K562 (cell line): ENCODE measurements around the gene CFAP251. TPM values are rescaled to one million over a fixed set of nuclear protein-coding genes. Genes with fewer than 3 reads are reported as not detected.
A peak's percentile ranks its signal among the peaks of the same experiment; 100 is the strongest.
"Not testable (repeated sequence)": the region's sequence is repeated elsewhere in the genome, so short reads cannot be mapped to it uniquely, and the experiment has no call there.

Source experiments
- ATAC-seq: fragments of 200-7000 bp; cut with Tn5 transposase; 3 replicates; pipeline ENCODE4 v1.9.1; 2020; ENCODE audit warnings: moderate library complexity
- BruUV-seq: library from RNA; stranded (reverse); fragments of 400-500 nt; replicated peaks from 2 replicates; lab custom pipeline; 2021; lab: Mats Ljungman, UMichigan
- CTCF ChIA-PET: fragments of 300-600 bp; formaldehyde crosslinking; extraction: SDS; loops from one replicate; lab custom pipeline; 2021; ENCODE audit warnings: low intra/inter-chr PET ratio; lab: Yijun Ruan, JAX
- POLR2A ChIA-PET: fragments of 300-600, 350-650 bp; sonication (Branson Sonifier 250); formaldehyde crosslinking; extraction: SDS; loops from one replicate; lab custom pipeline; 2021; ENCODE audit warnings: antibody characterized with exemption, inconsistent platforms; lab: Yijun Ruan, JAX
- DNase-seq, 4 experiments: peaks; one replicate each; pipeline versions ENCODE4 v3.0.0 to v3.0.0-alpha.2; 2011 to 2018; ENCODE audit warnings: low spot score in 3 of 4, mixed read lengths in 3 of 4; ENCODE audit errors: extremely low read depth in 1 of 4
- FAIRE-seq: peaks from 2 replicates; lab custom pipeline; 2011; peaks lifted over from hg19 to GRCh38; lab: Jason Lieb, UNC
- H2AFZ ChIP-seq: 2 replicates; pipeline ENCODE4 v1.6.0; 2011; ENCODE audit warnings: low read depth, low read length, control low read depth, inconsistent platforms
- H3K27ac ChIP-seq: fragments of 200-600 bp; 3 replicates; pipeline ENCODE4 v1.8.0; 2011; ENCODE audit warnings: low read depth, mild to moderate bottlenecking, control low read depth, inconsistent platforms, low read length, moderate library complexity, mixed read lengths; ENCODE audit errors: extremely low read depth
- H3K27me3 ChIP-seq, 2 experiments: fragments of 300-600 bp in 1 of 2; 2 replicates in 1 of 2; 3 replicates in 1 of 2; pipeline versions ENCODE4 v1.6.0 to v1.8.0; 2011; ENCODE audit warnings: inconsistent platforms in 2 of 2, low read length in 2 of 2, mild to moderate bottlenecking in 1 of 2, mixed read lengths in 1 of 2, moderate library complexity in 1 of 2; ENCODE audit not compliant: control insufficient read depth in 2 of 2, insufficient read depth in 2 of 2
- H3K36me3 ChIP-seq: fragments of 300-600 bp; 3 replicates; pipeline ENCODE4 v1.8.0; 2011; ENCODE audit warnings: mild to moderate bottlenecking, low read length, inconsistent platforms; ENCODE audit not compliant: control insufficient read depth, insufficient read depth
- H3K4me1 ChIP-seq, 2 experiments: fragments of 200-600 bp in 1 of 2; replicated peaks in 1 of 2; 2 replicates in 1 of 2; 3 replicates in 1 of 2; pipeline versions ENCODE4 v1.5.1 to v1.8.0; 2011; ENCODE audit warnings: inconsistent platforms in 2 of 2, low read length in 2 of 2, mild to moderate bottlenecking in 1 of 2, mixed read lengths in 1 of 2, moderate library complexity in 1 of 2; ENCODE audit not compliant: control insufficient read depth in 2 of 2, insufficient read depth in 2 of 2
- H3K4me2 ChIP-seq: 2 replicates; pipeline ENCODE4 v1.6.1; 2011; ENCODE audit warnings: low read length, control low read depth, inconsistent platforms, mixed read lengths; ENCODE audit not compliant: insufficient read depth
- H3K4me3 ChIP-seq: fragments of 200-600 bp; sonication (generic), shearing (Covaris generic); 2 replicates; pipeline ENCODE4 v1.5.1; 2016; ENCODE audit warnings: control low read depth, inconsistent platforms
- H3K79me2 ChIP-seq: fragments of 200-600 bp; 3 replicates; pipeline ENCODE4 v1.8.0; 2011; ENCODE audit warnings: low read length, inconsistent platforms; ENCODE audit not compliant: control insufficient read depth, insufficient read depth
- H3K9ac ChIP-seq, 2 experiments: 2 replicates each; pipeline versions ENCODE4 v1.6.0 to v1.6.1; 2011; ENCODE audit warnings: low read depth in 2 of 2, low read length in 2 of 2, control low read depth in 1 of 2, inconsistent platforms in 1 of 2, mild to moderate bottlenecking in 1 of 2, mixed read lengths in 1 of 2; ENCODE audit not compliant: insufficient read depth in 1 of 2
- H3K9me1 ChIP-seq: one replicate; pipeline ENCODE4 v1.6.0; 2011; ENCODE audit warnings: inconsistent platforms, mild to moderate bottlenecking, low read length, moderate library complexity; ENCODE audit not compliant: control insufficient read depth, insufficient read depth
- H3K9me3 ChIP-seq: replicated peaks from 2 replicates; pipeline ENCODE4 v1.5.1; 2011; ENCODE audit warnings: low read depth, low read length, inconsistent platforms; ENCODE audit not compliant: control insufficient read depth, insufficient read depth
- H4K20me1 ChIP-seq: replicated peaks from 2 replicates; pipeline ENCODE4 v1.6.1; 2011; ENCODE audit warnings: low read length, inconsistent platforms, mixed read lengths; ENCODE audit not compliant: control insufficient read depth, insufficient read depth
- CEBPB ChIP-seq: fragments of 450-650 bp; IDR thresholded peaks from 2 replicates; pipeline ENCODE4 v1.6.1; 2016; ENCODE audit warnings: missing genetic modification characterization, missing compliant biosample characterization
- CEBPG ChIP-seq, 3 experiments: fragments of 200-800 bp in 1 of 3; sonication (Bioruptor generic) in 1 of 3; sonication (generic) in 1 of 3; formaldehyde crosslinking in 1 of 3; IDR thresholded peaks in 2 of 3; conservative IDR thresholded peaks in 1 of 3; 2 replicates each; pipeline versions ENCODE4 v1.6.1 to v1.8.0; 2016 to 2022; ENCODE audit warnings: missing compliant biosample characterization in 2 of 3, missing genetic modification characterization in 2 of 3, mild to moderate bottlenecking in 1 of 3, missing genetic modification reagents in 1 of 3
- KHSRP ChIP-seq: fragments of 450-650 bp; IDR thresholded peaks from 2 replicates; pipeline ENCODE4 v1.6.1; 2017
- MCM3 ChIP-seq: fragments of 450-650 bp; IDR thresholded peaks from 2 replicates; pipeline ENCODE4 v1.6.1; 2016
- NFE2L1 ChIP-seq: fragments of 450-650 bp; IDR thresholded peaks from 2 replicates; pipeline ENCODE4 v1.6.1; 2016; ENCODE audit warnings: missing genetic modification characterization, low read depth, mild to moderate bottlenecking, missing compliant biosample characterization, moderate library complexity, borderline replicate concordance
- STAG1 ChIP-seq: sonication (generic); formaldehyde crosslinking; IDR thresholded peaks from 2 replicates; pipeline ENCODE4 v1.5.0; 2020; ENCODE audit warnings: missing genetic modification reagents, borderline replicate concordance
- STAT5B ChIP-seq: fragments of 250-450 bp; sonication (Bioruptor Pico); IDR thresholded peaks from 2 replicates; pipeline ENCODE4 v1.8.0; 2021; ENCODE audit warnings: mild to moderate bottlenecking, inconsistent platforms
- ZNF121 ChIP-seq: sonication (generic); formaldehyde crosslinking; conservative IDR thresholded peaks from 2 replicates; pipeline ENCODE4 v1.8.0; 2022; ENCODE audit warnings: missing genetic modification reagents
- ZNF717 ChIP-seq: fragments of 250-450 bp; sonication (Bioruptor Pico); IDR thresholded peaks from 2 replicates; pipeline ENCODE4 v1.5.0; 2021
- WGBS: fragments of 100-300 bp; shearing (Covaris generic); methylation state at CpG from one replicate; pipeline ENCODE4 v1.1.6; 2016; ENCODE audit warnings: low coverage, mixed read lengths; ENCODE audit not compliant: insufficient coverage; ENCODE audit errors: missing lambda C conversion rate; 5-methylcytosine and 5-hydroxymethylcytosine counted together
- in situ Hi-C: fragments of 300-500 bp; cut with MboI; formaldehyde crosslinking; loops from 4 replicates; pipeline ENCODE4 v1.15.0; 2018; ENCODE audit warnings: inconsistent platforms, mixed read lengths
- intact Hi-C: fragments of 100-400 bp; cut with micrococcal nuclease; formaldehyde crosslinking; loops from 2 replicates; pipeline ENCODE4 v1.14.2; 2022
- polyA plus RNA-seq, 8 experiments: library from polyadenylated mRNA; depleted of rRNA in 4 of 8; stranded (reverse) in 5 of 8; unstranded in 3 of 8; fragments of >200 nt; fragmentation: Nextera tagmentation in 2 of 8; fragmentation: Illumina TruSeq in 1 of 8; extraction: Ambion mirVana in 2 of 8; extraction: Trizol in 1 of 8; gene quantifications; 2 replicates each; pipeline versions ENCODE4 v1.2.1 to v1.2.3, GENCODE V29; 2011 to 2014; ENCODE audit warnings: inconsistent platforms in 1 of 8, missing spikeins in 1 of 8
- total RNA-seq, 7 experiments: library from RNA; depleted of rRNA in 6 of 7; stranded (reverse); fragments of >200 nt in 6 of 7; fragmentation: Illumina TruSeq in 2 of 7; extraction: Trizol in 2 of 7; gene quantifications; 2 replicates each; pipeline versions ENCODE4 v1.2.1 to v1.2.3, GENCODE V29; 2011 to 2021; ENCODE audit warnings: low replicate concordance in 1 of 7
- TF ChIP-seq, protein P1 (sequence below), 2 experiments: fragments of 150-350 bp in 1 of 2; IDR thresholded peaks; 2 replicates each; pipeline ENCODE4 v1.6.1; 2012 to 2016; ENCODE audit warnings: low read depth in 2 of 2, low read length in 2 of 2, mild to moderate bottlenecking in 1 of 2, moderate library complexity in 1 of 2
- TF ChIP-seq, protein P2 (sequence below): fragments of 200-800 bp; sonication (Bioruptor generic); IDR thresholded peaks from 2 replicates; pipeline ENCODE4 v1.6.1; 2017; ENCODE audit warnings: missing genetic modification characterization, missing compliant biosample characterization

The CFAP251 gene
- total and polyA plus RNA-seq, 9 of the 15 experiments (the other 6 are each of a cell fraction or from before 2014, with no cell fraction given) = 16.6 to 31.0 (median 19.1) TPM

DNA sequence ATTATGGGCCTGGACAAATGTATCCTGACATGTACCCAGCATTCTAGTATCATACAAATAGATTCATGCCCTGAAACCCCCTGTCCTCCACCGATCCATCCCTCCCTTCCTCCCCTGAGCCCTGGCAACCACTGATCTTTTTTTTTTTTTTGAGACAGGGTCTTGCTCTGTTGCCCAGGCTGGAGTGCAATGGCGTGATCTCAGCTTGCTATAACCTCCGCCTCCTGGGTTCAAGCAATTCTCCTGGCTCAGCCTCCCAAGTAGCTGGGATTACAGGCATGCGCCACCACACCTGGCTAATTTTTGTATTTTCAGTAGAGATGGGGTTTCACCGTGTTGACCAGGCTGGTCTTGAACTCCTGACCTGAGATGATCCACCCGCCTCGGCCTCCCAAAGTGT lies 11.2 kb downstream of the CFAP251 start:
- H3K9ac ChIP-seq, H3K9me1 ChIP-seq, H3K4me3 ChIP-seq, H3K9me3 ChIP-seq, FAIRE-seq, CTCF ChIA-PET, intact Hi-C loops, H3K4me2 ChIP-seq, BruUV-seq, H3K79me2 ChIP-seq, H3K27ac ChIP-seq, H3K36me3 ChIP-seq, H2AFZ ChIP-seq, H4K20me1 ChIP-seq, DNase-seq, ATAC-seq, H3K27me3 ChIP-seq, in situ Hi-C loops: not testable (repeated sequence)
- POLR2A ChIA-PET = interaction anchor here (0.8 to 1.0 kb wide), 2 partner anchors 13 to 512 kb away, joined by 3 read pairs; no protein-coding TSS in a partner anchor
- 87% methylated on average over 7 of the region's 7 CpGs for WGBS
- peaks cover 25 to 26% of the 10 kb centered on the region in 2 experiments for H3K4me1 ChIP-seq
- TF ChIP-seq ZNF121 (CRISPR knock-in tag) = peak; percentile 45

DNA sequence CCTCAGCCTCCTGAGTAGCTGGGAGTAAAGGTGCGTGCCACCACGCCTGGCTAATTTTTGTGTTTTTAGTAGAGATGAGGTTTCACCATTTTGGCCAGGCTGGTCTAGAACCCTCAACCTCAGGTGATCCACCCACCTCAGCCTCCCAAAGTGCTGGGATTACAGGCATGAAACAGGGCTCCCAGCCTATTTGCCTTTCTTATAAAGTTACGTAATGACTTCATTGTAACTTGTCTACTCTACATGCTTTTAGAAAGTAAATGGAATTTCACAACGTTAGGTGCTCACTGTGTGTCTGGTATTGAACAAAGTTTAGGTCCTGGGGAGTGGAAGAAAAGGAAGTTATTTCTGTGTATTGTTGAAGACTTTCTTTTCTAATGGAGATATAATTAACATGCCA lies 12.5 kb downstream of the CFAP251 start:
- ChIA-PET CTCF (no interaction called here), POLR2A (no interaction called here)
- Histone ChIP-seq H3K4me1 (peaks cover 35 to 37% of the 10 kb centered on the region in 2 experiments), H4K20me1 (no peaks in the 10 kb centered on the region), H3K27ac (no peak overlapping the region), H3K4me2 (no peak overlapping the region), H3K9me1 (no peaks in the 10 kb centered on the region), H3K9me3 (no peaks in the 10 kb centered on the region), H2AFZ (no peak overlapping the region), H3K36me3 (peaks cover 9% of the 10 kb centered on the region; the same call in 2 of the 3 replicates), H3K4me3 (no peak overlapping the region), H3K9ac (no peak overlapping the region), H3K27me3 (no peaks in the 10 kb centered on the region), H3K79me2 (peaks cover 19% of the 10 kb centered on the region)
- intact Hi-C loops = loop anchor here (5.0 kb wide), 1 partner anchor 91 kb away; the partner anchor contains the start of gene BCL7A
- 81% methylated on average over 4 of the region's 4 CpGs for WGBS
- DNase-seq (no peak), FAIRE-seq (no peak), ATAC-seq (no peak)
- no TSS peak for BruUV-seq
- in situ Hi-C loops = no loop called here
- TF ChIP-seq MCM3 = no peak
- TF ChIP-seq, protein P1, sequence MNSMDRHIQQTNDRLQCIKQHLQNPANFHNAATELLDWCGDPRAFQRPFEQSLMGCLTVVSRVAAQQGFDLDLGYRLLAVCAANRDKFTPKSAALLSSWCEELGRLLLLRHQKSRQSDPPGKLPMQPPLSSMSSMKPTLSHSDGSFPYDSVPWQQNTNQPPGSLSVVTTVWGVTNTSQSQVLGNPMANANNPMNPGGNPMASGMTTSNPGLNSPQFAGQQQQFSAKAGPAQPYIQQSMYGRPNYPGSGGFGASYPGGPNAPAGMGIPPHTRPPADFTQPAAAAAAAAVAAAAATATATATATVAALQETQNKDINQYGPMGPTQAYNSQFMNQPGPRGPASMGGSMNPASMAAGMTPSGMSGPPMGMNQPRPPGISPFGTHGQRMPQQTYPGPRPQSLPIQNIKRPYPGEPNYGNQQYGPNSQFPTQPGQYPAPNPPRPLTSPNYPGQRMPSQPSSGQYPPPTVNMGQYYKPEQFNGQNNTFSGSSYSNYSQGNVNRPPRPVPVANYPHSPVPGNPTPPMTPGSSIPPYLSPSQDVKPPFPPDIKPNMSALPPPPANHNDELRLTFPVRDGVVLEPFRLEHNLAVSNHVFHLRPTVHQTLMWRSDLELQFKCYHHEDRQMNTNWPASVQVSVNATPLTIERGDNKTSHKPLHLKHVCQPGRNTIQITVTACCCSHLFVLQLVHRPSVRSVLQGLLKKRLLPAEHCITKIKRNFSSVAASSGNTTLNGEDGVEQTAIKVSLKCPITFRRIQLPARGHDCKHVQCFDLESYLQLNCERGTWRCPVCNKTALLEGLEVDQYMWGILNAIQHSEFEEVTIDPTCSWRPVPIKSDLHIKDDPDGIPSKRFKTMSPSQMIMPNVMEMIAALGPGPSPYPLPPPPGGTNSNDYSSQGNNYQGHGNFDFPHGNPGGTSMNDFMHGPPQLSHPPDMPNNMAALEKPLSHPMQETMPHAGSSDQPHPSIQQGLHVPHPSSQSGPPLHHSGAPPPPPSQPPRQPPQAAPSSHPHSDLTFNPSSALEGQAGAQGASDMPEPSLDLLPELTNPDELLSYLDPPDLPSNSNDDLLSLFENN (IDR thresholded peaks at IDR 0.05; ENCODE audit: low read depth in 2 of 2, low read length in 2 of 2) = no peak
- no peak for TF ChIP-seq CEBPG (CRISPR knock-in tag; IDR thresholded peaks at IDR 0.05)
- TF ChIP-seq CEBPG (tag; conservative IDR thresholded peaks at IDR 0.05 in 1 of 2, IDR thresholded peaks at IDR 0.05 in 1 of 2) = 0 out of 4 replicates have a peak, but pooled peaks of 1 of the 2 experiments have one; percentile 9
- TF ChIP-seq CEBPB (tag) = peak; percentile 67
- TF ChIP-seq NFE2L1 (tag) = no peak
- TF ChIP-seq, protein P2, sequence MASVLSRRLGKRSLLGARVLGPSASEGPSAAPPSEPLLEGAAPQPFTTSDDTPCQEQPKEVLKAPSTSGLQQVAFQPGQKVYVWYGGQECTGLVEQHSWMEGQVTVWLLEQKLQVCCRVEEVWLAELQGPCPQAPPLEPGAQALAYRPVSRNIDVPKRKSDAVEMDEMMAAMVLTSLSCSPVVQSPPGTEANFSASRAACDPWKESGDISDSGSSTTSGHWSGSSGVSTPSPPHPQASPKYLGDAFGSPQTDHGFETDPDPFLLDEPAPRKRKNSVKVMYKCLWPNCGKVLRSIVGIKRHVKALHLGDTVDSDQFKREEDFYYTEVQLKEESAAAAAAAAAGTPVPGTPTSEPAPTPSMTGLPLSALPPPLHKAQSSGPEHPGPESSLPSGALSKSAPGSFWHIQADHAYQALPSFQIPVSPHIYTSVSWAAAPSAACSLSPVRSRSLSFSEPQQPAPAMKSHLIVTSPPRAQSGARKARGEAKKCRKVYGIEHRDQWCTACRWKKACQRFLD (CRISPR knock-in tag) = no peak
- no peak for TF ChIP-seq STAT5B (CRISPR knock-in tag)
- no peak for TF ChIP-seq KHSRP
- TF ChIP-seq ZNF717 = no peak
- no peak for TF ChIP-seq STAG1 (CRISPR knock-in tag)
